ENCODE measurements around the gene KCNE4.

DNA sequence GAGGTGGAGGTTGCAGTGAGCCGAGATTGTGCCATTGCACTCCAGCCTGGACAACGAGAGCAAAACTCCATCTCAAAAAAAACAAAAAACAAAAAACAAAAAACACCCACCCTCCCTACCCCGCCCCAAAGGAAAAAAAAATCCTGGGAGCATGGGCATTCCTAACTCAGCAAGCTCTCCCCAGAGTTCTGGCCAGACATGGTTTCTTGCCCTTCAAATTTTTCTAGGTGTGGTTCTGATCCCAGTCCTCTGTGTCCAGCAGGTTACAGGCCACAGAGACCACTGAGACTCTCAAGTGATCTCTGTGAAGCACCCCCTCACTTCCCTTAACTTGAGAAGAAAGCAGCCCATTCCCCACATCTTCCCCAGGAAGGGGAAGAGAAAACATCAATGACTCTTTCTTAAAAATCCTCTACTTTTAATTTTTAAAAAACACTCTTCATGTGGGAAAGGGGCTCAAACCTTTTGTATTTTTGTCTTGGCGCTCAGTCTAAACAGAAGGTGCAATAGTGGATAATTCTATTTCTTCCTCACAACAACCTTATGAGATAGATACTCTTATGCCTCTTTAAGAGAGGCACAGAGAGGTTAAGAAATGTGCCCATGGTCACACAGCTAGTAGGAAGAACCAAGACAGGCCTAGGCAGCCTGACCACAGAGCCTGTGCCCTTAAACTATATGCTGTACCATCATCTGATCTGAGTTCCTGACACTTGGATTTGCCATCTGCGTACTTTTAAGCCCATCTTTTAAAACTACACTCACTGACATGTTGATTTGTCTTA, 6.9 kb upstream of the KCNE4 start:
- no peak for TF ChIP-seq ZNF274 (IDR thresholded peaks at IDR 0.05; ENCODE audit: low read depth, low read length)
- no peak for TF ChIP-seq SUZ12 (IDR thresholded peaks at IDR 0.05; ENCODE audit: extremely low read depth, insufficient read depth, insufficient read length)

Measured in NT2/D1 (cell line).